CD4-positive, alpha-beta T cell treated with Interferon alpha-2 for 1 hour (primary cell): ENCODE measurements around the gene CELF2.
"Not testable (repeated sequence)": the region's sequence is repeated elsewhere in the genome, so short reads cannot be mapped to it uniquely, and the experiment has no call there.

ENCODE experiments used
- DNase-seq, 2 donors: peaks; one replicate each; pipeline ENCODE4 v3.0.0-alpha.2; 2020 to 2022

The CELF2 gene

DNA sequence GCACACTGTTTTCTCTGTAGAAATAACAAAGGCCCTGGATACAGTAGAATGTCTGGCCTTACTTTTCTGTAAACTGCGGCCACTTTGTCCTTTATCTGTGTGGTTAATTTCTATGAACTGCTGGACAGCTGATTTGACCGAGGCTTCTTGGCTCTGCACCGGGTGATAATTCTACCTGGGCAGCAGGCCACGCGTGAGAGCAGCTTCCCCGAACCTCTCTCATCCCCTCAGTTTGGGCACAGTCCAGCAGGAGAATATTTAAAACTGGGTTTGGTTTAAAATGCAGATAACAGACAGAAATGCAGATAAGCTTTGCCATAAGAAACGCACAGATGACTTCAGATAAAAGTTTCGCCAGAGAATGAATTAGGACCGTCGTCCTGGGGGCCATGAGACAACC lies 81.0 kb downstream of the CELF2 start:
- no peak for DNase-seq

DNA sequence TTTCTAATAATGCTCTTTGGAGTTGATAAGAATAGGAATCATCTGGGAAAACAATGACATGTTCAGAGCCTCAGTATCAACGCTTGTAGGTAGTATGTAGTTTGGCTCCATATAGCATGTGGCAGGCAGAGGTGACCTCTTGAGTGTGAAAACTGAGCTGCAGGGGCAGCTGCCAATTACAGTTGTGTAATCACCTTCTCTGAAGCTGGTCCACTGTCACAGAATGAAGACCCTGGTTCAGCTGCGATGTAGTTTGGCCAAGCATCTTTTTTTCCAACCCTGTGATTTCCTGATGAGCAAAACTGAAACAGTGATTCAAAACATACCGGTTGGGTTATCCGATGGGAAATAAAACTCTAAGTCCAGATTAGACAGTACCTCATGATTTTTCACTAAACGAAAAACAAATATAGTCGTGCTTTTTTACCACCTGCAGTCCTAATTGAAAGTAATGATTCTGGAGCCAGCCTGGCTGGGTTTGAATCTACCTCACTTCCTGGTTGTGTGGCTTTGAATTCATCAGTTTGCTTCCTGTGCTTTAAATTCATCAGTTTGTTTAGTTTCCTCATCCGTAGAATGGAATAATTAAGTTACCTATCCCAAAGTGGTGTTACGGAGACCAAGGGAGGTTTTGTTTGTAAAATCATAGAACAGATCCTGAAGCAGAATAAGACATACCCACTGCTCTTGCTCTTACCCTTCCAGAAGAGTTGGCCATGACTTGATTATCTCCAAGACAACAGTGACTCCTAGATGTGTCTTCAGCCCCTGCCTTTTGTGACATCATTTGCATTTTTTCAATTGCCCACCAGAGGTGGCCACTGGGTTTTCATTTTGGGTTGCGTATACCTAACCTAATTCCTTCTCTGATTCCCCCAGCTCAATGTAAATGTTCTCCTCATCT lies 87.4 kb downstream of the CELF2 start:
- peak in 1 of 2 donors; percentile 24 for DNase-seq

DNA sequence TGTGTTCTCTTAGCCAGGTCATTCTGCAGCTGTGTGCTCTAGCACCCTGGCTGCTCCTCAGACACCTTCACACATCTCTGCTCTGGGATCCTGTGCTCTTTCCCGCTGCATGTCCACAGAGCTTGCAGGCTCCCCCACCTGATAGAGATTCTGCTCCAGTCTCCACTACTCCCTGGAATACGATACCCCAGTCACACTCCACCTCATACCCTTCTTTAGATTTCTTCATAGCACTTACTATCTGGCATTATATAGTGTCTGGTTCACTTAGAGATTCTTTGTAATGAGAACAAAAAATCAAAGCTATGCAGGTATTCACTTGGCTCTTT lies 88.0 kb downstream of the CELF2 start:
- DNase-seq = no peak

DNA sequence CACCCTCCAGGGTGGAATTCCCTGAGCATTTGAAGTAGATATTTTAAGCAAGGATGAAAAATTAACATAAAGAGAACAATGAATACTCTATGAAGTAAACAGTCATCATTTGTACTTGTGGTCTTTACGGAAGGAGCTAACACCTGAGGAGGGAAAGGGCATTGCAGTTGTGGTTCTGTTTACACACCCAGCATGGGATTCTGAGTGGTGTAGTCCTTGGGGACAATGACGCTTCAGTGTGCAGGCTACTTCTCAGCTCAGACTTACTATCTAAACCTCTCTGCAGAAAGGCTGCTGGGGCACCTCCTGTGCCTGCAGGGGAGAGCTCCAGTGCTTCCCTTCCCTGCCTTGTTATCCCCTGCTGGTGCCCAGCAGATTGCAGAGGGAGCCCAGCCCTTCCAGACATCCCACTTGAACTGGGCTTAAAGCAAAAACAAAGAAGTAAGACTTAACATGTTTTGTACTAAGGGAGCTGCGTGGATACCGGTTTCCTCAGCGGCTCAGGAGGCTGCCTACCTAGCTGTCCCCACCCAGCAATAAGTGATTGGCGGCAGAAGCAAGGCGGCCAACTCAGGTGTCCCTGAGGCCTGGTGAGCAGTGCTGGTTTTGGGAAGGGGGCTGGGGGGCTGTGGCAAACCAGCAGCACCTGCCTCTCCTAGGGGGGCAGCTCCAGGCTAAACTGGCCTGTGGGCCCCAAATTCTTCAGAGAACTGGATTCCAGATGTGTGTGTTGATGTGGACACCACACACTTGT lies 89.1 kb downstream of the CELF2 start:
- DNase-seq = no peak

DNA sequence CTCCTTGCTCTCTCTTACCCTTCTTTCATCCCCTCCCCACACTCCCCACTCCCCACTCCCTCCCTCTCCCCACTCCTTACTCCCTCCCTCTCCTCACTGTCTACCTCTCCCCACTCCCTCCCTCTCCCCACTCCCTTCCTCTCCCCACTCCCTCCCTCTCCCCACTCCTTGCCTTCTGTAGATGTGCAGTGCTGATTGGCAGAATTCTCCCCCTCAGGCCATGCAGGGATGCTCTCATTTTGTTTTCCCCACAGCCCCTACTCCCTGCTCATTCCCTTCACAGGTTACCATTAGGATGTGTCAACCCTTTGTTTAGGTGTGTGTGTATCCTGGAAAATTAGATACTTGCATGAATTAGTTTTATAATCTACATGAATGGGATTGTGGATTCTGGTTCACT lies 90.3 kb downstream of the CELF2 start:
- DNase-seq = no peak

DNA sequence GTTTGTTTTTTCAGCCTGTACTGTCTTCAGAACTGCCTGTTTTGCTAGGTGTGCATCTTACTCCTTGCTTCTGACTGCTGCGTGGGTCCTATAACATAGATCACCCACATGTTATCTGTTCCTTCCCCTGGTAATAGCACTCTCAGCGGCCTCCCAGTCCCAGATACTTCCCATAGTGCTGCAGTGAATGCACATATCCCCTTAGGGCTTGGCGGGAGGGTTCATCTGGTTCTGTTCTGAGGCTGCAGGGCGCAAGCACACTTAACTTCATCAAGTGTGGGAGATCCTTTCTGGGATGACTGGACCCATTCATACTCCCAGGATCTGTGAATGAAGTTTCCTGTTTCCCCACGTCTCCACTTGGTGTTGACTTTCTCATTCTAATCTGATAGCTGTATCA lies 90.7 kb downstream of the CELF2 start:
- DNase-seq = no peak

DNA sequence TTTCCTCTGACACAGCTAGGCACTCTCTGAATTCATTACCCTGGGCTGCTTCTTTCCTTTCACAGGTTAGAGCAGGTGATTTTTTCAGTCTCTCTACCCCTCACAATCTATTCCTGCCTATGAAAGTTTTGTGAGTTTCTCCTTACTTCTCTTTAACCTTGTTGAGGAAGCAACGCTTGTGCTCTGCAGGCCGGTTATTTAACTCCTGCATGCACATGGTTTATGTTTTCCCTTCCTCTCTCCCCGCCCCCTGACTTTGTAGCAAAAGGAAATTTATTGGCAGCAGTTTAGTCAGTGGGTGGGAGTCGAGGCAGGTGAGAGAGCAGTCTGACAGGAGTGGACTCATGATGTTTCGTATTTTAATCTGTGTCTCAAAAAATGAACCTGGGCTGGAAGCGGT lies 91.9 kb downstream of the CELF2 start:
- no peak for DNase-seq

DNA sequence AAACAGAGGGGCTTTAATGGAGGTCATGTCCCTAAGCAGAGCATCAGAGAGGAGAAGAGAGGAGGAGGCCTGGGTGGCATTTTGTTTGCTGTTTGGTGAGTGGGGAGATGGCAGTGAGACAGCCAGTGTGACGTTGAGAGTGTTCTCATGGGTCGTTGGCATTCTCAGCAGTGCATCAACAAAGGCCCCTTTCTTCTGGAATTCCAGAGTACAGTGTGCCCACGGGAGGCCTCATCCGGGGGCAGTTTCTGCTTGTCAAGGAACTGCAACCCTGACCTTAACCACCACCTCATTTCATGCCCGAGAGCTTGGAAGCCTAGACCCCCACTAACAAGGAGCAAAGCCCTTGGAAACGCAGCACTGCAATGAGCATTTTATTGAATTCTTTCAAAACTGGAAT lies 92.9 kb downstream of the CELF2 start:
- DNase-seq = no peak

DNA sequence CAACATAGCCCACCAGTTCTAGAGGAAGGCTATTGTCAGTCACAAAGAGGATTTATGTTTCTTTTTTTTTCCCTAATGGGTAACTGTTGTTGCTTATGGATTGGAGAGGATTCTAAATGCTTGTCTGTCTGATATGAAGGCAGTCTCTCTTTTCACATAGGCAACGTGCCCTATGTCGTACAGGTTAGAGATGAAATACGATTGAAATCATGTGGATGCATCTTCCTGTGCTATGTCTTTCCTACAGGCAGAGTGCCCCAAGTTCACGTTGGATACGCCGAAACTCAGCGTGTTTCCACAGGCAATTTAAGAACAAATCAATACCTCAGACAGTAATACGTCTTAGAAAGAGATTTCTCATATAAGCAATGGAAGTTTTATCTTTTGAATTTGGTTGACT lies 93.8 kb downstream of the CELF2 start:
- no peak for DNase-seq

DNA sequence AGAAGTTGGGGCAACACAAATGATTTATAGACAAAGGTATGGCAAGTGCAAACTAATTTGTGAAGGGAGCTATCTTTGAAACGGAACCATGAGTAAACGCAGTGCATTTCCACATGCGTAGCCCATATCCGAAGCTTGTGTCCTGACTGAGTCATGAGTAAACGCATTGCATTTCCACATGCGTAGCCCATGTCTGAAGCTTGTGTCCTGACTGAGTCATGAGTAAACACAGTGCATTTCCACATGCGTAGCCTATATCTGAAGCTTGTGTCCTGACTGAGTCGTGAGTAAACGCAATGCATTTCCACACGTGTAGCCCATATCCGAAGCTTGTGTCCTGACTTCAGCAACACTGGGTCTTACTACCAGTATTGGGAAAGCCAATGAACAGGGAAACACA lies 95.0 kb downstream of the CELF2 start:
- DNase-seq = no peak

DNA sequence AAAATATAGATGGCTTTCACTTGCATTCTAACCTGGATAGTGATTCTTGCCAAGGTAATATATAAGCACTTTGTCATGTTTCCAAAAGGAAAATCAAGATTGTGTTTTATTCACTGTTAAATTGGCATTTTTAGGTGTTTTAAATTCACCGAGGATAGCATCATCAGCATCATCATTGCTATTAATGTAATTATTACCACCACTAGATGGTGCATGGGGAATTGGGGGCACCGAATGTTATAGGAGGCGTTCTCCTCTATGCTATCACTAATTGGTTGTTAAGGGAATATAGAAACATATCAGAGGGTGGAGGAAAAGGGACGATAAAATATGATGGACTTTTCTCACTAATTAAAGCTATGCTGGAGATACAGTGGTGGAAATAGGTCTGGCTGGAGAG lies 95.5 kb downstream of the CELF2 start:
- peak; percentile 33 to 79 for DNase-seq

DNA sequence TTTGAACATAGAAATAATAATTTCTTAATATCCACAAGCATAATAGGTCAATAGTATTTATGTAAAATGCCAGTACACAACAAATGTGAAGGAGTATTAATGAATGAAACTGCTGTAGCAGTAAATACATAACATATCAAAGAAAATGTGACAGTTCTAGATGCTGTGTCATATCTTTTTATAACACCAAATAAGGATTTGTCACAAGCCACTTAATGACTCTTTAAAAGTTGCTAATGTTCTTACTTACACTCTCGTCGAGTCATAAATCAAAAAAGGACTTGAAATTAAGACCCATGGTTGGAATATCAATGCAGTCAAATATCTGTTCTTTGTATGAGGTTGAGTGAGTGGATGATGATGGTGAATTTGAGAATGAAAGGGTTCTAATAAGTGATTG lies 96.6 kb downstream of the CELF2 start:
- no peak for DNase-seq

DNA sequence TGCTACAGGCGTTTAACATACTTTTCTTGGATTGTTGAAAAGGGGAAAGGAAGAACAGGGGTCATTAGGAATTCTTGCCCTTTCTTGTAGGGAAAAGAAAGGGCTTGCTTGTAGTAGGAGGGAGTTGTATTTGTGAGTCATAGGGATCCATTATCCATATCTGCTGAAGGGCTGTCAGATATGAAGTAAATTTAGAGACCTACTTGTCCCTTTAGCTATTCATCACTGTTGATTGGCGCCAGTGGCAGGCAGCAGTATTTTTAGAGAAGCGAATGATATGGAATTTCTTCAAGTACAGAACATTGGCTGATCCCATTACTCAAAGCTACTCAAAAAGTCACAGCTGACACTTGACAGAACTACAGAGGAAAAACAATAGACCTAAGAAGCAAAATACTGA lies 97.7 kb downstream of the CELF2 start:
- no peak for DNase-seq

DNA sequence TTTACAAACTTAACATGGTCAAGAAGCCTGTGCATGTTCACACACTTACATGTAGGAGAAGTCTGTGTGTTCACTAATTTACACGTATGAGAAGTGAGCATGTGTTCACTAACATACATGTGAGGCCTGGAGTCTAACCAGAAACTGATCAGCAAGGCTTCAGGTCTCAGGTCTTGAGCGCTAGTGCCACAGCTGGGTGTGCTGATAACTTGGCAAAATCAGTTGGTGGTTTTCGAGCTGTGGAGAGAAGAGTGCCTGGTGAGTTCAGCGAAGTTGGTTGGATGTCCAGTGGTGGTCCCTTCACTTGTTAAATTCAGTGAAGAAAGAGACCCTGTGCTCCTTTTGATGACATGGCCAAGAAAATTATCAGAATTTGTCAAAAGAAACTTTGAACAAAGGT lies 98.7 kb downstream of the CELF2 start:
- no peak for DNase-seq

DNA sequence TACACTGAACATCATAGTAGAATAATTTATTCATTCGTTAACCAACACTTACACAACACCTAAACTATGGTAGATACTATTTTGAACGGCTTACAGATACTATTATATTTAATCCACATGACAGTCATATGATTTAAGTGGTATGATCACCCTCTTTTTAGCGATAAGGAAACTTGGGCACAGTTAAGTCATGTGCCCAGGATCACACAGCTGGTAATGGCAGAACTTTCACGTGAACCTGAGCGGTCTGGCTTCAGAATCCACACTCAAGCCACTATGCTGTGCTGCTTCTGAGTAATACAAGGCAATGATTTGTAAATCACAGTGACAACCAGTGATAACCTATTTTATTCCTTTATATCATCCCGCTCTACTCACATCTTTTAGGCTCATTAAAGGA lies 99.1 kb downstream of the CELF2 start:
- no peak for DNase-seq

DNA sequence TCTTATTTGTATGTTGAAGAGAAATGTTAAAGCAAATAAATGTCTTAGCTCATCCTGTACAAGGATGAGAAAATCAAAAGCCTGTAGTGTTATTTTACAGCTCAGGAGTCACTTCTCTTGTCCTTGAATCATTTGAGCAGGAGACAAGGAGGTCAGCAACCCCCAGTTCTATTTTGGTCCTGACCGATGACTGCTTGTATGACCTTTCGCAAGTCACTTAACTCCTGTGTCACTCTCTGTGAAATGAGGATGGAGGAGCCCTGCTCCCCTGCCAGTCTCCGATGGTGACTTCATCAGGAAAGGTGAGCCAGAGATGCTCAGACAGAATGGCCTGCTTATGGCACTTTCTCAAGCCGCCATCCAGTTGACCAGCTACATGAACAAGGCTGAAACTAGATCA lies 101.0 kb downstream of the CELF2 start:
- DNase-seq = no peak

DNA sequence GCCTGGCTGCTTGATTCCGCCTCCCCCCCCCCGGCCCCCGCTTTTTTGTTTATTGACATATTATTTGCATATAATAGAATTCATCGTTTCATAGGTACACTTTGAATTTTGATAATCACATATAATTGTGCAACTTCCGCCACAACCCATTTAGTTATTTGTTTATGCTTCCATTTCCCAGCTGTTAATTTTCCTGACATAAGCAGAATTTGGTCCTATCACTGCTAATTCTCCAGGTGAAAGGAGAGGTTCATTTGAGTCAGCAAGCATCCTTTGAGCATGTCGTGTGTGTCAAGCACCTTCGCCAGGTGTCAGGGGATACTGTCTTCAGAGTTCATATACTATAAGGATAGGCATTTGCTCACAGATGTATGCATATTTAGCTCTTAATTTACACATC lies 102.2 kb downstream of the CELF2 start:
- DNase-seq = no peak

DNA sequence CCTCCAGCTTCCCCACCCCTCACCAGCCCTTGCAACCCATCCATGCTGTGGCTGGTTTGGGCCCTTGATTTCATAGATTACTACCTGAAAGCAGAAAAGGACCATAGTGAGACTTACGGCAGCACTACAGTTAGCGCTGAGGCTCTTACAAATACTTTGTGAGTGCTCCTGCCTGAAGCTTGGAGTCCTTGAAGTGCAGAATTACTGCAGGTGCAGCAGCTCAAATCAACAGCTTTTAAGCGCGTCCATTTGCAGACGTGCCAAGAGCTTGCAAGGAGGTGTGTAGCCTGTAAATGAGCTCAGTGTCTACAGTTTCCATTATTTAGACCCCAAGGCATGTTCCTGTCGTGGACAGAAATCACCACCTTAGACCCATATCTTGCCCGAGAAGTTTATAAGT lies 103.0 kb downstream of the CELF2 start:
- DNase-seq = no peak

DNA sequence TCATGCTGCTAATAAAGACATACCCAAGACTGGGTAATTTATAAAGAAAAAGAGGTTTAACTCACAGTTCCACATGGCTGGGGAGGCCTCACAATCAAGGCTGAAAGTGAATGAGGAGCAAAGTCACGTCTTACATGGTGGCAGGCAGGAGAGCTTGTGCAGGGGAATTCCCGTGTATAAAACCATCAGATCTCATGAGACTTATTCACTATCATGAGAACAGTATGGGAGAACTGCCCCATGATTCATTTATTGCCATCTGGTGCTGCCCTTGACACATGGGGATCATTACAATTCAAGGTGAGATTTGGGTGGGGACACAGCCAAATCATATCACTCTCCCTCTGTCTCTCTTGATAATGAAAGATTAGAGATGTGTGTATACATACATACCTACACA lies 106.2 kb downstream of the CELF2 start:
- not testable (repeated sequence) for DNase-seq

DNA sequence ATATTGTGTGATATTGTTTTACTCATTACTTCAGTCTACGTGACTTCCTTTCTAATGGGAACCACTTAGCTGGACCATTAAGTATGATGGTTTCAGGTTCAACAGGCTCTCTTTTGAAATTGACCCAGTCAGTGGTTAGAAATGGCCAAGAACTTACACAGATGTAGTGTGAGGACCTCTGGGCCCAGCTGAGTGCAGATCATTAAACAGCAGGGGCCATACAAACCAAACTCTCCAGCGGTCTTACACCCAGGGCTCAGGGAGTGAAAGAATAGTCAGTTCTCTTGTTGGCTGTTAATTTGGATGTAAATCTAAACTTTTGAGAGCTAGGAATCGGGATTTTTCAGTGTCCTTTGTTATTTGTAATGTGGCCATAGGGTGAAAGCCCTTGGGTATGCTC lies 107.3 kb downstream of the CELF2 start:
- no peak for DNase-seq

DNA sequence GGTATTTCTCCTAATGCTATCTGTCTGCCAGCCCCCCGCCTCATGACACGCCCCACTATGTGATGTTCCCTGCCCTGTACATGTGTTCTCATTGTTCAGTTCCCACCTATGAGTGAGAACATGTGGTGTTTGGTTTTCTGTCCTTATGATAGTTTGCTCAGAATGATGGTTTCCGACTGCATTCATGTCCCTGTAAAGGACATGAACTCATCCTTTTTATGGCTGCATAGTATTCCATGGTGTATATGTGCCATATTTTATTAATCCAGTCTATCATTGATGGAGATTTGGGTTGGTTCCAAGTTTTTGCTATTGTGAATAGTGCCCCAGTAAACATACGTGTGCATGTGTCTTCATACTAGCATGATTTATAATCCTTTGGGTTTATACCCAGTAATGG lies 109.3 kb downstream of the CELF2 start:
- DNase-seq = not testable (repeated sequence)

DNA sequence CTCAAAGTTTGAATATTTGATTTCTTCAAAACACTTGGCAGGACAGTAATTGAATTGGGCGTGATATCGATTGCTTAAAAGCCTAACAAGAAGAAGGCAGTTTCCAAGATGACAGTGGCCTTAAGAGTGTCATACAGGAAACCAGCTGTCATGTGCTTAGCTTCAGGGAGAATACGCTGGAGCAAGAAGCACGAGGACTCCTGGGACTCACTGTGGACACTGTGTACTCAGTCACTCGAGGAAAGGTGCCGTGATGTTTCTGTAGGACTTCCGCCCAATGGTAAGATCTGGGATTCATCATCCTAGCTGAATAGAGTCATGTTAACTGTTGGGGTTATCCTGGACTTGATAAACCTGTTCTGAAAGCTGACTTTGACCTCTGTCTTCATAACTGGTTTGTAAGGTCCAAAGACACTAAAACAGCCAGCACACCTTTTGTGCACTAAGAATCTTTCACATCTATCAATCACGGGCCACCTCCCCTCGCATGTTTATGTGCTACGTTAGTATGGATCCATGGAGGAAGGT lies 113.5 kb downstream of the CELF2 start:
- no peak for DNase-seq

DNA sequence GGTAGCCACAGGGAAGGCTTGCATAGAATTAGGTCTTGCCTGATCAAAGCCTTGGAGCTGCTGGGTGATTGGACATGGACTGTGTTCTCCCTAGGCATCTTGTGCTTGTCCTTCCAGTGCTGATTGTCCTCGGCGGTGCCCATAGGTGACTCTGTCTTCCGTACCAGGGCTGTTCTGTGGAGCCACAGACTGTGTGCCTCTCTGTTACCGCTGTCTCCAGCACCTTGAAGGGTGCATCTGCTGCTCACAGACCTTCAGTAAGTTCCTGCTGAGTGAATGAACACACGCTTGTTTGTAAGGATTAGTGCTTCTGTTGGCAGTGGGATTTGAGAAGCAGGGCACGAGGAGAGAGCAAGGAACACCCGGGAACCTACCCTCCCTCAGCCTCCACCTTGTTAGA lies 116.7 kb downstream of the CELF2 start:
- DNase-seq = no peak

DNA sequence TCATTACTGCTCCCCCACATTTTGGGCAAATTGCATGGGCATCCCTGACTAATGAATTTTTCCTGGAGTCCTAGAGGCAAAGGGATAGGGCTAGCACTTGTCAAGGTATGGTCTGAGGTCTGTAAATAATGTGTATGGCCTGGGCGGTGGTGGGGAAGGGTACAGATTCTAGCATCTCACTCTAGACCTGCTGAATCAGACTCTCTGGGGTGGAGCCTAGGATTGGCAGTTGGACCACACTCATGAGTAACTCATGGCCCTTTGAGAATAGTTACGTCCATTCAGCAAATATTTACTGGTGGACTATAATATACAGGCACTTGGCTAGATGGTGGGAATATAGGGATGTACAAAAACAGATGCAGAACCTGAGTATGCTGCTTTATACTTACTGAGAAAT lies 118.0 kb downstream of the CELF2 start:
- DNase-seq = no peak
